Measurements from ENCODE around the gene SPSB3.

SPSB3 gene

DNA sequence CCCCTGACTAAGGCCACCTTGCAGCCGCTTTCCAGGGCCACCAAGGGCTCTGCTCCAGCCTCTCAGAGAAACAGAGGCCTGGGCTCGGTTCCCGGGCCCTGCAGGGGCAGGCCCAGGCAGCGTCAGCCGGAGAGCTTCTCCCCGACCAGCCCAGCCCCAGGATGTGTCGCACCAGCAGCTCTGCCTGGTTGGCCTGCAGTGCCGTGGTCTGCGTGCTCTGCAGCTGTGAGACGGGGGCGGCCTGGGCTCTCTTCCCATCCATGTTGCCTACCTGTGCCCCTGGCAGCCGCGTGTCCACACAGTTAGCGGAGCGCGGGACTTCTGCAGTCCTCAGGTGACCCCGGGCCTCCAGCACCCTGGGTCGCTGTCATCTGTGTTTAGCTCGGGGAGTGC, 6.3 kb upstream of the SPSB3 start:
- TF ChIP-seq, protein P1, sequence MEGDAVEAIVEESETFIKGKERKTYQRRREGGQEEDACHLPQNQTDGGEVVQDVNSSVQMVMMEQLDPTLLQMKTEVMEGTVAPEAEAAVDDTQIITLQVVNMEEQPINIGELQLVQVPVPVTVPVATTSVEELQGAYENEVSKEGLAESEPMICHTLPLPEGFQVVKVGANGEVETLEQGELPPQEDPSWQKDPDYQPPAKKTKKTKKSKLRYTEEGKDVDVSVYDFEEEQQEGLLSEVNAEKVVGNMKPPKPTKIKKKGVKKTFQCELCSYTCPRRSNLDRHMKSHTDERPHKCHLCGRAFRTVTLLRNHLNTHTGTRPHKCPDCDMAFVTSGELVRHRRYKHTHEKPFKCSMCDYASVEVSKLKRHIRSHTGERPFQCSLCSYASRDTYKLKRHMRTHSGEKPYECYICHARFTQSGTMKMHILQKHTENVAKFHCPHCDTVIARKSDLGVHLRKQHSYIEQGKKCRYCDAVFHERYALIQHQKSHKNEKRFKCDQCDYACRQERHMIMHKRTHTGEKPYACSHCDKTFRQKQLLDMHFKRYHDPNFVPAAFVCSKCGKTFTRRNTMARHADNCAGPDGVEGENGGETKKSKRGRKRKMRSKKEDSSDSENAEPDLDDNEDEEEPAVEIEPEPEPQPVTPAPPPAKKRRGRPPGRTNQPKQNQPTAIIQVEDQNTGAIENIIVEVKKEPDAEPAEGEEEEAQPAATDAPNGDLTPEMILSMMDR (IDR thresholded peaks at IDR 0.05) = no peak
- no peak for DNase-seq (ENCODE audit: low spot score)
- Histone ChIP-seq H3K27ac (no peak overlapping the region), H3K4me3 (no peak overlapping the region)

- H3K27ac ChIP-seq = no peak overlapping the region
- TF ChIP-seq, protein P1 (IDR thresholded peaks at IDR 0.05) = no peak
- H3K4me3 ChIP-seq = no peak overlapping the region
- DNase-seq (ENCODE audit: low spot score) = no peak
These were observed 5.8 kb upstream of the SPSB3 start for GRCh38 chr16:1788095-1788707.

- DNase-seq (ENCODE audit: low spot score) = no peak
- Histone ChIP-seq H3K4me3 (no peak overlapping the region), H3K27ac (no peak overlapping the region)
- TF ChIP-seq, protein P1 (IDR thresholded peaks at IDR 0.05) = no peak
These were observed 5.1 kb upstream of the SPSB3 start for GRCh38 chr16:1787322-1788094.

- no peak overlapping the region for H3K27ac ChIP-seq
- no peak for DNase-seq (ENCODE audit: low spot score)
- TF ChIP-seq, protein P1 (IDR thresholded peaks at IDR 0.05) = no peak
- no peak overlapping the region for H3K4me3 ChIP-seq
These were observed 4.6 kb upstream of the SPSB3 start for GRCh38 chr16:1787056-1787321.

DNA sequence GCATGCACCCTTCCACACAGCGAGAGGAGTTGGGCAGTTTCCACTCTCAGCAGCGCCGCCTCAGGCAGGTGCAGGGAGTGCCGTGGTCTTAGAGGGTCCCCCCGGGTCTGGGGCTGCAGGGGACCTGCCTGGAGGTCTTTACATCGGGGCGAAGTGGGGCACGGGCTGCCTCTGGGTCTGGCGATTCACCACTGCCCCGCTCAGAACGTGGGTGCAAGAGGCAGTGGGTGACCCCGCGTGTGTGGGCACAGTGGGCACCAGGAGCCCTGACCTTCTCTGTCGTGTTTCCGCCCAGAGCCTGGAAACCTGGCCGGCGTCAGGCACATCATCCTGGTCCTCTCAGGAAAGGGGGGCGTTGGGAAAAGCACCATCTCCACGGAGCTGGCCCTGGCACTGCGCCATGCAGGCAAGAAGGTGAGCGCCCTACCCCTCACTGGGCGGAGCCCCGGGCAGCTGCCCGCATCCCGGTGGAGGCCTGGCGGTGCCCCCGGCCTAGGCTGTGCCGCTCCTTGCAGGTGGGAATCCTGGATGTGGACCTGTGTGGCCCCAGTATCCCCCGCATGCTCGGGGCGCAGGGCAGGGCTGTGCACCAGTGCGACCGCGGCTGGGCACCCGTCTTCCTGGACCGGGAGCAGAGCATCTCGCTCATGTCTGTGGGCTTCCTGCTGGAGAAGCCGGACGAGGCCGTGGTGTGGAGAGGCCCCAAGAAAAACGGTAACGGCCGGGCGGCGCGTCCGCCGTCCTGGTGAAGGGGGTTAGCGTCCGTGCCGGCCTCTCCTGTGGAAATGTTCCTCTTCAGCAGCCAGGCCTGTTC, 4.1 kb upstream of the SPSB3 start:
- TF ChIP-seq, protein P1 (IDR thresholded peaks at IDR 0.05) = no peak

GRCh38 chr16:1785846-1786170, 3.4 kb upstream of the SPSB3 start:
- H3K4me3 ChIP-seq = no peak overlapping the region
- TF ChIP-seq, protein P1 (IDR thresholded peaks at IDR 0.05) = no peak
- no peak for DNase-seq (ENCODE audit: low spot score)
- H3K27ac ChIP-seq = no peak overlapping the region

More for the DNA sequence above, 4.1 kb upstream of the SPSB3 start:
- H3K4me3 ChIP-seq = no peak overlapping the region
- DNase-seq (ENCODE audit: low spot score) = no peak
- no peak overlapping the region for H3K27ac ChIP-seq
